ENCODE data around the gene UQCR11.

UQCR11 gene

GRCh38 chr19:1609103-1609396, 3.8 kb upstream of the UQCR11 start:
- H3K36me3 ChIP-seq = peaks cover 32 to 52% (median 37%) of the 10 kb centered on the region in 3 donors
- H3K4me1 ChIP-seq = peaks cover 0 to 22% (median 18%) of the 10 kb centered on the region in 4 donors
- DNase-seq = no peak
- intact Hi-C loops (cut with DNase I; ENCODE audit: low total_unique reads) = no loop called here
- H3K9me3 ChIP-seq = no peaks in the 10 kb centered on the region
- no peak overlapping the region for H3K4me3 ChIP-seq
- no peak for TF ChIP-seq CTCF (IDR thresholded peaks at IDR 0.05)
- H3K27me3 ChIP-seq = no peaks in the 10 kb centered on the region
- no peak overlapping the region for H3K27ac ChIP-seq

- peaks cover 0 to 27% (median 23%) of the 10 kb centered on the region in 4 donors for H3K4me1 ChIP-seq
- TF ChIP-seq CTCF (IDR thresholded peaks at IDR 0.05) = no peak
- H3K27me3 ChIP-seq = no peaks in the 10 kb centered on the region
- intact Hi-C loops (cut with DNase I; ENCODE audit: low total_unique reads) = no loop called here
- H3K9me3 ChIP-seq = no peaks in the 10 kb centered on the region
- H3K4me3 ChIP-seq = no peak overlapping the region
- peaks cover 31 to 47% (median 32%) of the 10 kb centered on the region in 3 donors for H3K36me3 ChIP-seq
- no peak overlapping the region for H3K27ac ChIP-seq
- DNase-seq = no peak
Observed at GRCh38 chr19:1608359-1609102, 3.3 kb upstream of the UQCR11 start.

- Histone ChIP-seq H3K4me3 (peak overlapping the region; percentile 80 to 99), H3K9me3 (no peaks in the 10 kb centered on the region), H3K4me1 (peaks cover 0 to 39% (median 31%) of the 10 kb centered on the region in 4 donors), H3K27me3 (no peaks in the 10 kb centered on the region), H3K27ac (peak overlapping the region; percentile 84 to 94), H3K36me3 (peaks cover 11 to 32% (median 16%) of the 10 kb centered on the region in 3 donors)
- intact Hi-C loops (cut with DNase I; ENCODE audit: low total_unique reads) = loop anchor here (2.0 kb wide), 1 partner anchor 45 kb away; no protein-coding TSS in a partner anchor
- no peak for TF ChIP-seq CTCF (IDR thresholded peaks at IDR 0.05)
- DNase-seq = peak in 1 of 2 donors; percentile 28
Observed at GRCh38 chr19:1606138-1606651, 933 bp upstream of the UQCR11 start.

- DNase-seq = no peak
- Histone ChIP-seq H3K36me3 (peaks cover 16 to 37% (median 33%) of the 10 kb centered on the region in 3 donors), H3K27ac (no peak overlapping the region), H3K4me3 (no peak overlapping the region), H3K9me3 (no peaks in the 10 kb centered on the region), H3K27me3 (no peaks in the 10 kb centered on the region), H3K4me1 (peaks cover 0 to 42% (median 31%) of the 10 kb centered on the region in 4 donors)
- no peak for TF ChIP-seq CTCF (IDR thresholded peaks at IDR 0.05)
- intact Hi-C loops (cut with DNase I; ENCODE audit: low total_unique reads) = no loop called here
Observed at GRCh38 chr19:1602091-1602707, 3.1 kb downstream of the UQCR11 start.

- intact Hi-C loops (cut with DNase I; ENCODE audit: low total_unique reads) = no loop called here
Observed at GRCh38 chr19:1601613-1602064, 3.6 kb downstream of the UQCR11 start.

More at GRCh38 chr19:1601613-1602064, 3.6 kb downstream of the UQCR11 start:
- Histone ChIP-seq H3K27me3 (no peaks in the 10 kb centered on the region), H3K4me3 (no peak overlapping the region), H3K4me1 (peaks cover 0 to 36% (median 28%) of the 10 kb centered on the region in 4 donors), H3K36me3 (peaks cover 17 to 43% (median 39%) of the 10 kb centered on the region in 3 donors), H3K27ac (no peak overlapping the region), H3K9me3 (no peaks in the 10 kb centered on the region)
- no peak for TF ChIP-seq CTCF (IDR thresholded peaks at IDR 0.05)
- DNase-seq = no peak

All from tibial artery (tissue), 4 donors.